ENCODE data around the gene TLR6.

- TF ChIP-seq CTCF (IDR thresholded peaks at IDR 0.05), result no peak
- no peak for TF ChIP-seq POLR2A (IDR thresholded peaks at IDR 0.05)
Observed at GRCh38 chr4:38815885-38816782, 40.5 kb downstream of the TLR6 start.

Measured in testis (tissue), 2 donors.